Endothelial cell of umbilical vein (primary cell): ENCODE measurements around the gene QSOX2.

Experiments used
- FOS ChIP-seq: IDR thresholded peaks from 2 replicates; pipeline ENCODE4 v1.6.1; 2011; ENCODE audit warnings: mild to moderate bottlenecking, low read length, moderate library complexity, borderline replicate concordance; ENCODE audit not compliant: insufficient read depth
- MYC ChIP-seq: IDR thresholded peaks from one replicate; pipeline ENCODE4 v1.6.1; 2011; ENCODE audit warnings: mild to moderate bottlenecking, low read depth, low read length
- POLR2A ChIP-seq: IDR thresholded peaks from 2 replicates; pipeline ENCODE4 v1.6.1; 2012; ENCODE audit warnings: low read depth, mild to moderate bottlenecking, control low read depth, low read length
- TF ChIP-seq, protein P1 (sequence below), 2 donors: IDR thresholded peaks; 1 replicate in 1 of 2; 2 replicates in 1 of 2; pipeline ENCODE4 v1.5.1; 2011; ENCODE audit warnings: low read length in 2 of 2, mild to moderate bottlenecking in 2 of 2, moderate library complexity in 2 of 2, control low read depth in 1 of 2, inconsistent platforms in 1 of 2, low read depth in 1 of 2; ENCODE audit not compliant: insufficient read depth in 1 of 2; ENCODE audit errors: extremely low read depth in 1 of 2
- TF ChIP-seq, protein P2 (sequence below): IDR thresholded peaks from 2 replicates; pipeline ENCODE4 v1.6.1; 2011; ENCODE audit not compliant: insufficient read depth, insufficient read length

DNA sequence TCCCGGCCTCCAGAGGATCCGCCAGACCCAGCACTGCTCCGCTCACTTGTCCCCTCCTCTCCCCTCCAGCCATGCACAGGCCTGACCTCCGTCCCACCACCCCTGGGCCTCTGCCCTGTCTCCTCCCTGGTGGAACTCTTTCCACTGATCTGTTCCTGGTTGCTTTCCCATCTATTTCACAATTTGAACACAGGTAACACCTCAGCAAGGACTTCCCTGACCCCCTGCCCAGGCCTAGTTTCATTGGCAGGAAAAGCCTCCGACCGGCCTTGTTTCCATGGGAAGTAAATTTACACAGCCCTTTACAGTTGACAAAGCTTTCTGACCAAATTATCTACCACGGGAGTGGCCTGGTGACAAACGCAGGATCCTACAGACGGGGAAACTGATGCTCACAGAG lies 14.8 kb downstream of the QSOX2 start:
- TF ChIP-seq, protein P1, sequence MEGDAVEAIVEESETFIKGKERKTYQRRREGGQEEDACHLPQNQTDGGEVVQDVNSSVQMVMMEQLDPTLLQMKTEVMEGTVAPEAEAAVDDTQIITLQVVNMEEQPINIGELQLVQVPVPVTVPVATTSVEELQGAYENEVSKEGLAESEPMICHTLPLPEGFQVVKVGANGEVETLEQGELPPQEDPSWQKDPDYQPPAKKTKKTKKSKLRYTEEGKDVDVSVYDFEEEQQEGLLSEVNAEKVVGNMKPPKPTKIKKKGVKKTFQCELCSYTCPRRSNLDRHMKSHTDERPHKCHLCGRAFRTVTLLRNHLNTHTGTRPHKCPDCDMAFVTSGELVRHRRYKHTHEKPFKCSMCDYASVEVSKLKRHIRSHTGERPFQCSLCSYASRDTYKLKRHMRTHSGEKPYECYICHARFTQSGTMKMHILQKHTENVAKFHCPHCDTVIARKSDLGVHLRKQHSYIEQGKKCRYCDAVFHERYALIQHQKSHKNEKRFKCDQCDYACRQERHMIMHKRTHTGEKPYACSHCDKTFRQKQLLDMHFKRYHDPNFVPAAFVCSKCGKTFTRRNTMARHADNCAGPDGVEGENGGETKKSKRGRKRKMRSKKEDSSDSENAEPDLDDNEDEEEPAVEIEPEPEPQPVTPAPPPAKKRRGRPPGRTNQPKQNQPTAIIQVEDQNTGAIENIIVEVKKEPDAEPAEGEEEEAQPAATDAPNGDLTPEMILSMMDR (IDR thresholded peaks at IDR 0.05; ENCODE audit: extremely low read depth in 1 of 2, insufficient read depth in 1 of 2, low read depth in 1 of 2, low read length in 2 of 2): no peak
- TF ChIP-seq POLR2A (no peak), MYC (no peak), FOS (no peak)
- TF ChIP-seq, protein P2, sequence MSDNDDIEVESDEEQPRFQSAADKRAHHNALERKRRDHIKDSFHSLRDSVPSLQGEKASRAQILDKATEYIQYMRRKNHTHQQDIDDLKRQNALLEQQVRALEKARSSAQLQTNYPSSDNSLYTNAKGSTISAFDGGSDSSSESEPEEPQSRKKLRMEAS: no peak
